Measurements from ENCODE around the gene DEF6. TPM values are rescaled to one million over a fixed set of nuclear protein-coding genes. Genes with fewer than 3 reads are reported as not detected.

The DEF6 gene
- polyA plus RNA-seq, 1 of the 3 experiments (the other 2 are of a cell fraction): 0.13 TPM

DNA sequence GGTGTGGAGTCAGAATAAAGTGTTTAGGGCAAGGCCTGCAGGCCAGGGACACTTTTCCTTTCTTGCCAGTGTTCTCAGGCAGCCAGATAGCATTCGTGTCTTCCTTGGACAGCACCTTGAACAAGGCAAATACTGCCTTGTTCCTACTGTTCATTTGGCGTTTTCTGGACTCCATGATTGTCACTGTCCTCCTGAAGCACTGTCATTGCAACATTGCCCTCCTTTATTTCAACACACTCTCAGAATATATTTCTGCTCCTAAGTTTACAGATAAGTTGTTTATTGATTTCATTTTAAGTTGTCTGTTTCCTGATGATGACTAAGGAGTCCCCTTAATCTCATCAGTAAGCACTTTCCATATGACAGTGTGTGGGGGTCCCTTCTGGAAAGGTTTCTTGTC lies 15.1 kb upstream of the DEF6 start:
- CTCF ChIA-PET: interaction anchor here (0.8 to 1.6 kb wide), 2 partner anchors 12 to 455 kb away, joined by 3 to 5 read pairs; no protein-coding TSS in a partner anchor
- H3K27me3 ChIP-seq (ENCODE audit: insufficient read depth): no peaks in the 10 kb centered on the region
- H3K36me3 ChIP-seq (replicated peaks in 1 of 2; ENCODE audit: control insufficient read depth in 1 of 2, insufficient read depth in 2 of 2, low read length in 1 of 2): peaks cover 24 to 48% of the 10 kb centered on the region in 2 experiments
- H3K27ac ChIP-seq (ENCODE audit: low read depth in 2 of 2, low read length in 1 of 2): no peak overlapping the region
- no peaks in the 10 kb centered on the region; the same call in 1 of the 2 replicates for H3K79me2 ChIP-seq (ENCODE audit: insufficient read depth)
- no peak for DNase-seq
- no peaks in the 10 kb centered on the region for H3K4me1 ChIP-seq (ENCODE audit: control insufficient read depth in 1 of 2, insufficient read depth in 2 of 2, low read depth in 1 of 2, low read length in 1 of 2)
- H3K4me2 ChIP-seq: no peak overlapping the region
- H2AFZ ChIP-seq (ENCODE audit: low read depth): no peak overlapping the region
- no peaks in the 10 kb centered on the region for H3K9me3 ChIP-seq
- H3K9me2 ChIP-seq: no peaks in the 10 kb centered on the region
- H4K20me1 ChIP-seq (ENCODE audit: insufficient read depth): no peaks in the 10 kb centered on the region
- no peaks in the 10 kb centered on the region for H3F3A ChIP-seq (replicated peaks; ENCODE audit: insufficient read depth)
- POLR2A ChIA-PET: no interaction called here
- H3K4me3 ChIP-seq (ENCODE audit: low read depth in 2 of 2, low read length in 1 of 2): no peak overlapping the region
- H3K9ac ChIP-seq: no peak overlapping the region
- 89% methylated on average over 2 of the region's 2 CpGs for WGBS (ENCODE audit: low lambda C conversion rate)
- no peak for TF ChIP-seq FOXJ3 (CRISPR knock-in tag; IDR thresholded peaks at IDR 0.05)
- no peak for TF ChIP-seq NRF1 (IDR thresholded peaks at IDR 0.05; ENCODE audit: low read depth, low read length)
- TF ChIP-seq, protein P1, sequence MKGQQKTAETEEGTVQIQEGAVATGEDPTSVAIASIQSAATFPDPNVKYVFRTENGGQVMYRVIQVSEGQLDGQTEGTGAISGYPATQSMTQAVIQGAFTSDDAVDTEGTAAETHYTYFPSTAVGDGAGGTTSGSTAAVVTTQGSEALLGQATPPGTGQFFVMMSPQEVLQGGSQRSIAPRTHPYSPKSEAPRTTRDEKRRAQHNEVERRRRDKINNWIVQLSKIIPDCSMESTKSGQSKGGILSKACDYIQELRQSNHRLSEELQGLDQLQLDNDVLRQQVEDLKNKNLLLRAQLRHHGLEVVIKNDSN (IDR thresholded peaks at IDR 0.05; ENCODE audit: borderline replicate concordance, low read depth): no peak
- no peak for TF ChIP-seq FOXM1 (IDR thresholded peaks at IDR 0.05; ENCODE audit: low read depth)
- TF ChIP-seq GATA2 (CRISPR knock-in tag; IDR thresholded peaks at IDR 0.05): no peak
- no peak for TF ChIP-seq EP300 (IDR thresholded peaks at IDR 0.05; ENCODE audit: borderline replicate concordance in 1 of 2, low read depth in 1 of 2, low read length in 1 of 2)
- TF ChIP-seq, protein P2, sequence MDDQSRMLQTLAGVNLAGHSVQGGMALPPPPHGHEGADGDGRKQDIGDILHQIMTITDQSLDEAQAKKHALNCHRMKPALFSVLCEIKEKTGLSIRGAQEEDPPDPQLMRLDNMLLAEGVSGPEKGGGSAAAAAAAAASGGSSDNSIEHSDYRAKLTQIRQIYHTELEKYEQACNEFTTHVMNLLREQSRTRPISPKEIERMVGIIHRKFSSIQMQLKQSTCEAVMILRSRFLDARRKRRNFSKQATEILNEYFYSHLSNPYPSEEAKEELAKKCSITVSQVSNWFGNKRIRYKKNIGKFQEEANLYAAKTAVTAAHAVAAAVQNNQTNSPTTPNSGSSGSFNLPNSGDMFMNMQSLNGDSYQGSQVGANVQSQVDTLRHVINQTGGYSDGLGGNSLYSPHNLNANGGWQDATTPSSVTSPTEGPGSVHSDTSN (IDR thresholded peaks at IDR 0.05): no peak
- TF ChIP-seq YY1 (IDR thresholded peaks at IDR 0.05; ENCODE audit: low read depth): no peak
- TF ChIP-seq RFX5 (IDR thresholded peaks at IDR 0.05; ENCODE audit: low read length): no peak

DNA sequence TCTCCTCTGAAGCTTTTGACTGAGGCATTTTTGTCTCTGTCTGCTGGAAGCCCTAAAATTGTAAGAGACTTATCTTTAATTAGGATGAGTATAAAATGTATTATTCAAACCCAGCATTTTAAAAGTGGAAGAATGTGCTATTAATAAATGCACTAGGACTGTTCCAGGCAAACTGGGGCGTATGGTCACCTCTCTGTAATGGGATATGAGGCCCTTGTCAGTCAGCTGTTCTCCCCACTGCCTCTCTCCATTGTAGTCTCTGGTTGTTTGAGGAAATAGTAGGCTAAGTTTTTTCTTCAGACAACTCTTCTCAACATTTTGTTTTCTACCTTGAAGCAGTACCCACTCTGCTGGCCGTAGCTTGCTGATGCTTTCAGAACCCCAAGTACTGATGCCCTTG lies 14.3 kb upstream of the DEF6 start:
- WGBS (ENCODE audit: low lambda C conversion rate): 67% methylated on average over 2 of the region's 2 CpGs
- H3K9me2 ChIP-seq: no peaks in the 10 kb centered on the region
- ChIA-PET POLR2A (no interaction called here), CTCF (interaction anchor here (0.8 to 1.6 kb wide), 2 partner anchors 11 to 454 kb away, joined by 3 to 5 read pairs; no protein-coding TSS in a partner anchor)
- H3K79me2 ChIP-seq (ENCODE audit: insufficient read depth): no peaks in the 10 kb centered on the region; the same call in 1 of the 2 replicates
- no peaks in the 10 kb centered on the region for H3K4me1 ChIP-seq (ENCODE audit: control insufficient read depth in 1 of 2, insufficient read depth in 2 of 2, low read depth in 1 of 2, low read length in 1 of 2)
- H3K9ac ChIP-seq: no peak overlapping the region
- no peak overlapping the region for H3K27ac ChIP-seq (ENCODE audit: low read depth in 2 of 2, low read length in 1 of 2)
- DNase-seq: no peak
- H3K9me3 ChIP-seq: no peaks in the 10 kb centered on the region
- no peaks in the 10 kb centered on the region for H3F3A ChIP-seq (replicated peaks; ENCODE audit: insufficient read depth)
- no peaks in the 10 kb centered on the region for H4K20me1 ChIP-seq (ENCODE audit: insufficient read depth)
- H2AFZ ChIP-seq (ENCODE audit: low read depth): no peak overlapping the region
- no peak overlapping the region for H3K4me2 ChIP-seq
- H3K27me3 ChIP-seq (ENCODE audit: insufficient read depth): no peaks in the 10 kb centered on the region
- no peak overlapping the region for H3K4me3 ChIP-seq (ENCODE audit: low read depth in 2 of 2, low read length in 1 of 2)
- no peak for TF ChIP-seq FOXM1 (IDR thresholded peaks at IDR 0.05; ENCODE audit: low read depth)
- TF ChIP-seq, protein P3, sequence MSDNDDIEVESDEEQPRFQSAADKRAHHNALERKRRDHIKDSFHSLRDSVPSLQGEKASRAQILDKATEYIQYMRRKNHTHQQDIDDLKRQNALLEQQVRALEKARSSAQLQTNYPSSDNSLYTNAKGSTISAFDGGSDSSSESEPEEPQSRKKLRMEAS (IDR thresholded peaks at IDR 0.05; ENCODE audit: low read depth): no peak
- TF ChIP-seq, protein P4, sequence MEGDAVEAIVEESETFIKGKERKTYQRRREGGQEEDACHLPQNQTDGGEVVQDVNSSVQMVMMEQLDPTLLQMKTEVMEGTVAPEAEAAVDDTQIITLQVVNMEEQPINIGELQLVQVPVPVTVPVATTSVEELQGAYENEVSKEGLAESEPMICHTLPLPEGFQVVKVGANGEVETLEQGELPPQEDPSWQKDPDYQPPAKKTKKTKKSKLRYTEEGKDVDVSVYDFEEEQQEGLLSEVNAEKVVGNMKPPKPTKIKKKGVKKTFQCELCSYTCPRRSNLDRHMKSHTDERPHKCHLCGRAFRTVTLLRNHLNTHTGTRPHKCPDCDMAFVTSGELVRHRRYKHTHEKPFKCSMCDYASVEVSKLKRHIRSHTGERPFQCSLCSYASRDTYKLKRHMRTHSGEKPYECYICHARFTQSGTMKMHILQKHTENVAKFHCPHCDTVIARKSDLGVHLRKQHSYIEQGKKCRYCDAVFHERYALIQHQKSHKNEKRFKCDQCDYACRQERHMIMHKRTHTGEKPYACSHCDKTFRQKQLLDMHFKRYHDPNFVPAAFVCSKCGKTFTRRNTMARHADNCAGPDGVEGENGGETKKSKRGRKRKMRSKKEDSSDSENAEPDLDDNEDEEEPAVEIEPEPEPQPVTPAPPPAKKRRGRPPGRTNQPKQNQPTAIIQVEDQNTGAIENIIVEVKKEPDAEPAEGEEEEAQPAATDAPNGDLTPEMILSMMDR (IDR thresholded peaks at IDR 0.05): no peak
- TF ChIP-seq SIN3A (IDR thresholded peaks at IDR 0.05; ENCODE audit: borderline replicate concordance, low read depth, low read length): no peak
- TF ChIP-seq POLR2AphosphoS5 (IDR thresholded peaks at IDR 0.05; ENCODE audit: low read depth, low read length): no peak
- TF ChIP-seq MXI1 (IDR thresholded peaks at IDR 0.05; ENCODE audit: low read depth, low read length): no peak
- no peak for TF ChIP-seq ELF1 (IDR thresholded peaks at IDR 0.05)
- no peak for TF ChIP-seq TCF12 (IDR thresholded peaks at IDR 0.05)
- no peak for TF ChIP-seq NRF1 (IDR thresholded peaks at IDR 0.05; ENCODE audit: low read depth, low read length)
- no peak for TF ChIP-seq EP300 (IDR thresholded peaks at IDR 0.05; ENCODE audit: borderline replicate concordance in 1 of 2, low read depth in 1 of 2, low read length in 1 of 2)
- TF ChIP-seq GATA2 (CRISPR knock-in tag; IDR thresholded peaks at IDR 0.05): no peak
- no peak for TF ChIP-seq TAF1 (IDR thresholded peaks at IDR 0.05; ENCODE audit: borderline replicate concordance, low read depth, low read length)
- TF ChIP-seq JUND (IDR thresholded peaks at IDR 0.05): no peak
- TF ChIP-seq EZH2phosphoT487 (IDR thresholded peaks at IDR 0.05; ENCODE audit: borderline replicate concordance, low read depth): no peak
- TF ChIP-seq MEF2A (IDR thresholded peaks at IDR 0.05; ENCODE audit: borderline replicate concordance, low read depth): no peak
- TF ChIP-seq, protein P5, sequence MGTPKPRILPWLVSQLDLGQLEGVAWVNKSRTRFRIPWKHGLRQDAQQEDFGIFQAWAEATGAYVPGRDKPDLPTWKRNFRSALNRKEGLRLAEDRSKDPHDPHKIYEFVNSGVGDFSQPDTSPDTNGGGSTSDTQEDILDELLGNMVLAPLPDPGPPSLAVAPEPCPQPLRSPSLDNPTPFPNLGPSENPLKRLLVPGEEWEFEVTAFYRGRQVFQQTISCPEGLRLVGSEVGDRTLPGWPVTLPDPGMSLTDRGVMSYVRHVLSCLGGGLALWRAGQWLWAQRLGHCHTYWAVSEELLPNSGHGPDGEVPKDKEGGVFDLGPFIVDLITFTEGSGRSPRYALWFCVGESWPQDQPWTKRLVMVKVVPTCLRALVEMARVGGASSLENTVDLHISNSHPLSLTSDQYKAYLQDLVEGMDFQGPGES (IDR thresholded peaks at IDR 0.05; ENCODE audit: low read depth, low read length): no peak
- H3K36me3 ChIP-seq (replicated peaks in 1 of 2; ENCODE audit: control insufficient read depth in 1 of 2, insufficient read depth in 2 of 2, low read length in 1 of 2): peaks cover 24 to 57% of the 10 kb centered on the region in 2 experiments
